HepG2 (cell line): ENCODE results near the gene DNMT3B. TPM values are rescaled to one million over a fixed set of nuclear protein-coding genes. Genes with fewer than 3 reads are reported as not detected.

Experiments used
- ARHGAP35 ChIP-seq: sonication (generic); formaldehyde crosslinking; IDR thresholded peaks from 2 replicates; pipeline ENCODE4 v1.9.0; 2022; ENCODE audit warnings: mild to moderate bottlenecking, inconsistent platforms, moderate library complexity, missing genetic modification reagents, borderline replicate concordance
- CBX2 ChIP-seq, 2 experiments: fragments of 200-600 bp in 1 of 2; sonication (generic); formaldehyde crosslinking in 1 of 2; IDR thresholded peaks; 2 replicates each; pipeline versions ENCODE4 v1.7.0 to v1.8.1; 2018 to 2022; ENCODE audit warnings: low read depth in 2 of 2, low read length in 1 of 2, mild to moderate bottlenecking in 1 of 2, missing genetic modification reagents in 1 of 2
- ELF3 ChIP-seq: IDR thresholded peaks from 2 replicates; pipeline ENCODE4 v1.6.1; 2016; ENCODE audit warnings: missing genetic modification reagents, missing compliant biosample characterization
- EZH2 ChIP-seq: conservative IDR thresholded peaks from 2 replicates; pipeline ENCODE4 v1.6.1; 2012; ENCODE audit warnings: mild to moderate bottlenecking, low read depth, low read length, moderate library complexity
- HMG20B ChIP-seq: conservative IDR thresholded peaks from 2 replicates; pipeline ENCODE4 v1.6.1; 2016; ENCODE audit warnings: missing genetic modification reagents, missing compliant biosample characterization
- IRF9 ChIP-seq: sonication (generic); formaldehyde crosslinking; IDR thresholded peaks from 2 replicates; pipeline ENCODE4 v1.8.0; 2022; ENCODE audit warnings: missing genetic modification reagents, mild to moderate bottlenecking, borderline replicate concordance
- KAT8 ChIP-seq: IDR thresholded peaks from 2 replicates; pipeline ENCODE4 v1.6.1; 2016; ENCODE audit warnings: missing genetic modification reagents, missing compliant biosample characterization
- KDM5B ChIP-seq: sonication (generic); formaldehyde crosslinking; IDR thresholded peaks from 2 replicates; pipeline ENCODE4 v1.4.0; 2020; ENCODE audit warnings: missing genetic modification reagents, mild to moderate bottlenecking, borderline replicate concordance
- KMT2B ChIP-seq: IDR thresholded peaks from 2 replicates; pipeline ENCODE4 v1.6.1; 2016; ENCODE audit warnings: missing genetic modification reagents, missing compliant biosample characterization
- LBX2 ChIP-seq: sonication (generic); formaldehyde crosslinking; IDR thresholded peaks from 2 replicates; pipeline ENCODE4 v1.5.0; 2020; ENCODE audit warnings: missing genetic modification reagents, mild to moderate bottlenecking, borderline replicate concordance
- MED1 ChIP-seq: sonication (generic); formaldehyde crosslinking; IDR thresholded peaks from 2 replicates; pipeline ENCODE4 v1.4.0; 2020; ENCODE audit warnings: missing genetic modification reagents
- REL ChIP-seq: sonication (generic); formaldehyde crosslinking; conservative IDR thresholded peaks from 2 replicates; pipeline ENCODE4 v1.8.0; 2022; ENCODE audit warnings: mild to moderate bottlenecking, missing genetic modification reagents, moderate library complexity
- RFXAP ChIP-seq: sonication (generic); formaldehyde crosslinking; IDR thresholded peaks from 2 replicates; pipeline ENCODE4 v1.4.0; 2020; ENCODE audit warnings: missing genetic modification reagents, borderline replicate concordance
- SALL2 ChIP-seq: sonication (generic); formaldehyde crosslinking; IDR thresholded peaks from 2 replicates; pipeline ENCODE4 v1.8.1; 2023; ENCODE audit warnings: mild to moderate bottlenecking, missing genetic modification reagents, inconsistent platforms
- TCF12 ChIP-seq, 2 experiments: fragments of 450-650 bp in 1 of 2; sonication (generic) in 1 of 2; formaldehyde crosslinking in 1 of 2; IDR thresholded peaks; 2 replicates each; pipeline versions ENCODE4 v1.6.1 to v1.8.0; 2017 to 2022; ENCODE audit warnings: antibody characterized with exemption in 1 of 2, mild to moderate bottlenecking in 1 of 2, missing genetic modification reagents in 1 of 2, moderate library complexity in 1 of 2
- TRAFD1 ChIP-seq: sonication (generic); formaldehyde crosslinking; IDR thresholded peaks from 2 replicates; pipeline ENCODE4 v1.5.1; 2020; ENCODE audit warnings: missing genetic modification reagents, mild to moderate bottlenecking, borderline replicate concordance
- UBTF ChIP-seq: sonication (generic); formaldehyde crosslinking; IDR thresholded peaks from 2 replicates; pipeline ENCODE4 v1.4.0; 2020; ENCODE audit warnings: mild to moderate bottlenecking, missing genetic modification reagents
- ZFAT ChIP-seq: sonication (generic); formaldehyde crosslinking; conservative IDR thresholded peaks from 2 replicates; pipeline ENCODE4 v1.8.1; 2023; ENCODE audit warnings: missing genetic modification reagents, inconsistent platforms
- ZFP82 ChIP-seq: sonication (generic); formaldehyde crosslinking; IDR thresholded peaks from 2 replicates; pipeline ENCODE4 v1.5.1; 2020; ENCODE audit warnings: mild to moderate bottlenecking, missing genetic modification reagents, borderline replicate concordance
- ZNF138 ChIP-seq: sonication (generic); formaldehyde crosslinking; IDR thresholded peaks from 2 replicates; pipeline ENCODE4 v1.5.0; 2020; ENCODE audit warnings: mild to moderate bottlenecking, low read depth, missing genetic modification reagents
- ZNF331 ChIP-seq: sonication (generic); formaldehyde crosslinking; IDR thresholded peaks from 2 replicates; pipeline ENCODE4 v1.4.0; 2020; ENCODE audit warnings: missing genetic modification reagents
- ZNF83 ChIP-seq: sonication (generic); formaldehyde crosslinking; IDR thresholded peaks from 2 replicates; pipeline ENCODE4 v1.4.0; 2020; ENCODE audit warnings: missing genetic modification reagents, mild to moderate bottlenecking, borderline replicate concordance
- polyA plus RNA-seq, 8 experiments: library from polyadenylated mRNA; depleted of rRNA in 3 of 8; stranded (reverse) in 7 of 8; unstranded in 1 of 8; fragments of >200 nt; fragmentation: Illumina TruSeq in 4 of 8; extraction: Trizol in 4 of 8; gene quantifications; 2 replicates each; pipeline versions ENCODE4 v1.2.1 to v1.2.3, GENCODE V29; 2011 to 2016; ENCODE audit warnings: low read depth in 4 of 8, missing spikeins in 1 of 8, mixed read lengths in 1 of 8; ENCODE audit not compliant: insufficient read depth in 1 of 8
- total RNA-seq, 5 experiments: library from RNA; depleted of rRNA; stranded (reverse); fragments of >200 nt; fragmentation: Illumina TruSeq; extraction: Trizol; gene quantifications; 2 replicates each; pipeline ENCODE4 v1.2.3, GENCODE V29; 2016; ENCODE audit warnings: low read depth in 1 of 5

The DNMT3B gene
- total and polyA plus RNA-seq, 2 of the 13 experiments (the other 11 are each of a cell fraction or from before 2014, with no cell fraction given), result 3.8 to 13.9 TPM

GRCh38 chr20:32743237-32744112, 18.7 kb upstream of the DNMT3B start, which contains the start of gene COMMD7 (continued):
- TF ChIP-seq ZFP82 (CRISPR knock-in tag) (peak; percentile 86; the same call in 1 of the 2 replicates), UBTF (CRISPR knock-in tag) (peak; percentile 99), KMT2B (CRISPR knock-in tag) (peak; percentile 69; the same call in 1 of the 2 replicates), ZFAT (CRISPR knock-in tag) (peak; percentile 99), KAT8 (CRISPR knock-in tag) (peak; percentile 9; the same call in 1 of the 2 replicates), LBX2 (peak; percentile 85; the same call in 1 of the 2 replicates), ZNF138 (0 out of 2 replicates have a peak, but pooled peaks have one; percentile 50), CBX2 (IDR thresholded peaks at IDR 0.05; ENCODE audit: low read depth, low read length) (no peak), CBX2 (CRISPR knock-in tag; IDR thresholded peaks at IDR 0.05; ENCODE audit: low read depth) (0 out of 2 replicates have a peak, but pooled peaks have one; percentile 38), HMG20B (CRISPR knock-in tag) (no peak), ZNF331 (CRISPR knock-in tag) (peak; percentile 23; the same call in 1 of the 2 replicates), REL (0 out of 2 replicates have a peak, but pooled peaks have one; percentile 81), RFXAP (CRISPR knock-in tag) (peak; percentile 56; the same call in 1 of the 2 replicates), KDM5B (CRISPR knock-in tag) (peak; percentile 54; the same call in 1 of the 2 replicates), TCF12 (IDR thresholded peaks at IDR 0.05) (no peak), TCF12 (CRISPR knock-in tag; IDR thresholded peaks at IDR 0.05) (0 out of 2 replicates have a peak, but pooled peaks have one; percentile 30), ARHGAP35 (CRISPR knock-in tag) (no peak), IRF9 (peak; percentile 16; the same call in 1 of the 2 replicates), SALL2 (peak; percentile 90; the same call in 1 of the 2 replicates), TRAFD1 (CRISPR knock-in tag) (no peak), ELF3 (peak; percentile 84), EZH2 (no peak), ZNF83 (CRISPR knock-in tag) (no peak), MED1 (CRISPR knock-in tag) (peak; percentile 46)
